Left renal pelvis (tissue), 4 donors: ENCODE results near the gene UCHL5. TPM values are rescaled to one million over a fixed set of nuclear protein-coding genes. Genes with fewer than 3 reads are reported as not detected.
"Not testable (repeated sequence)": the region's sequence is repeated elsewhere in the genome, so short reads cannot be mapped to it uniquely, and the experiment has no call there.

Experiments used
- DNase-seq, 4 donors: peaks; one replicate each; pipeline ENCODE4 v3.0.0-alpha.2; 2013; ENCODE audit warnings: low read depth in 4 of 4, low spot score in 3 of 4
- polyA plus RNA-seq, 4 donors: library from polyadenylated mRNA; unstranded; fragments of 120-200 nt; gene quantifications; one replicate each; pipeline ENCODE4 v1.2.1, GENCODE V29; 2013; ENCODE audit not compliant: insufficient read length in 4 of 4

Gene UCHL5
- polyA plus RNA-seq, 4 donors: 36.6 to 57.1 (median 44.2) TPM

DNA sequence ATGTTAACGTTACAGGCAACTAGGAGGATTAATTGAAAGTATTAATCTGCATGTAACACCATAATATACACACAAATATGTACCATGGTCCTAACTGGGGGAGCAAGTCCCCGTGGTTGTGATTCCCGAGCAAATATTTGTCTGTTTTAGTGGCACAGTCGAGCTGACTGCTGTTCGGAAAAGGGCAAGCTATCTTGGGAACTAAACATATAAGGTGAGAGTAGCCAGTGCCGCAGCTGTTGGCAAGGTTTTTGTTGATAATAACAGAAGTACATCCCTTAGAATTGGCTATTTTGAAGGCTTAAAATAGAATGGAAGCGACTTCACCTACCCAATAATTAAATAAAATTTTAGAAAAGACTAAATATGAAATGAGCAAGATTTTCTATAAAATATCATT is 45.5 kb downstream of the UCHL5 start:
- DNase-seq: no peak

GRCh38 chr1:193013005-193013404 is 46.2 kb downstream of the UCHL5 start:
- DNase-seq: no peak

DNA sequence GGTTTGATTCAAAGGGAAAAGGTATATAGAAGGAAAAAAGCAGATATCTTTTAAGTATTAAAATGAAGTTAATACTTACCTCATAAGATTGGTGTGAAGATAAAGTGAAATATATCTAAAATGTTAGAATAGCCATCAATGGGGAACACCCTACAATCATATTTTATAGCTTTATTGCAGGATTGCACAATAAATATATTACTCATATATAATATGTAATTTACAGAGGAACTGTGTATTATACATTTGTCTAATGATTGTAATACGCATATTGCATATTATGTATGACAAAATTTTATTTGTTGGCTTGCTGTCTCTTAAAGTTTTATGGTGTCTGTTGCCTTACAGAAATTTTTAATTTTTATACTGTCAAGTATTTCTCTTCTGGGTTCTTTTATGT is 47.8 kb downstream of the UCHL5 start:
- DNase-seq: no peak

- no peak for DNase-seq
These were observed 49.7 kb downstream of the UCHL5 start for GRCh38 chr1:193009501-193009900.

DNA sequence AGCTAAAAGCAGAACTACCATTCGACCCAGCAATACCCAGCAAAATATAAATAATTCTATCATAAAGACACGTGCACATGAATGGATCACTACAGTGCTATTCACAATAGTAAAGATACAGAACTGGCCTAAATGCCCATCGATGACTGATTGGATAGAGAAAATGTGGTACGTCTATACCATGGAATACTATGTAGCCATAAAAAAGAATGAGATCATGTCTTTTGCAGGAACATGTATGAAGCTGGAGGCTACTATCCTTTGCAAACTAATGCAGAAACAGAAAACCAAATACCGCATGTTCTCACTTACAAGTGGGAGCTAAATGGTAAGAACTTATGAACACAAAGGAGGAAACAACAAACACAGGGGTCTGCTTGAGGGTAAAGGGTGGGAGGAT is 53.4 kb downstream of the UCHL5 start:
- DNase-seq: no peak

DNA sequence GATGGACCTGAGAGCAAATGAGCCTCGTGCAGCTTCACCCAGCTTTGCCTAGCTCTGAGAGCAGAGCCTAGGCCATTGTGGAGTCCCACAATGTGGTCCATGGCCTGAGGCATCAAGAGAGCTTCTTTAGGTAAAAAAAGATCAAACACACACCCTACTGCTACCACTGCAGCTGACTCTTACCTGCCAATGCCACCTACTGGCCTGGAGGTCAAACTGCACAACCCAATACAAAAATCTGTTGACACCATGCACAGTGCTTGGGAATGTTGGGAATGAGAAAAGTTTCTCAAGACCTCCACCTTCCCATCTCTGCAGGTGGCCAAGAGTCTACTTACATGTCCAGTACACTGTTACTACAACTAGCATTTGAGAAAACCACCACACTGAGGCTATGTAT is 60.6 kb downstream of the UCHL5 start:
- DNase-seq: no peak

- no peak for DNase-seq
These were observed 65.0 kb downstream of the UCHL5 start for GRCh38 chr1:192994141-192994540.

DNA sequence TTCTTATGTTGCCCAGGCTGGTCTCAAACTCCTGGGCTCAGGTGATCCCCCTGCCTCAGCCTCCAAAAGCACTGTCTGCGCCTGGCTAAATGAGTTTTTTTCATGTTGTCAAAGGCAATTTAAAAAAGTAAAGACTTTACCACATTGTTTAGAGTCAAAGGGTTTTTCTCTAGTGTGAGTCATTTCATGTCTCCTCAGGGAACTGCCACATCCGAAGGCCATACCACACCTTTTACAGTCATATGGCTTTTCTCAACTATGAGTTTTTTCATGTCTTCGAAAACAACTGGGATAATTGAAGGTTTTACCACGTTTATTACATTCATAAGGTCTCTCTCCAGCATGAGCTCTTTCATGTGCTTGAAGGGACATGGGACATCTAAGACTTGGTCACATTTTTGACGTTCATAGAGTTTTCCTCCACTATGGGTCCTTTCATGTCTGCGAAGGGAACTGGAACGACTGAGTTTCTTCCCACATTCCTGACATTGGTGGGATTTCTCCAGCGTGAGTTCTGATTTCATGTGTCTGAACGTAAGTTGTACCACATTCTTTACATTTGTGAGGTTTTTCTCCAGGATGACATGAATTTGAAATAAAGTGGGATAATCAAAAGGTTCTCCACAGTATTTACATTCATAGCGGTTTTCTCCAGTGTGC is 65.6 kb downstream of the UCHL5 start:
- no peak for DNase-seq

- DNase-seq: not testable (repeated sequence)
These were observed 72.3 kb downstream of the UCHL5 start for GRCh38 chr1:192986748-192987334.

DNA sequence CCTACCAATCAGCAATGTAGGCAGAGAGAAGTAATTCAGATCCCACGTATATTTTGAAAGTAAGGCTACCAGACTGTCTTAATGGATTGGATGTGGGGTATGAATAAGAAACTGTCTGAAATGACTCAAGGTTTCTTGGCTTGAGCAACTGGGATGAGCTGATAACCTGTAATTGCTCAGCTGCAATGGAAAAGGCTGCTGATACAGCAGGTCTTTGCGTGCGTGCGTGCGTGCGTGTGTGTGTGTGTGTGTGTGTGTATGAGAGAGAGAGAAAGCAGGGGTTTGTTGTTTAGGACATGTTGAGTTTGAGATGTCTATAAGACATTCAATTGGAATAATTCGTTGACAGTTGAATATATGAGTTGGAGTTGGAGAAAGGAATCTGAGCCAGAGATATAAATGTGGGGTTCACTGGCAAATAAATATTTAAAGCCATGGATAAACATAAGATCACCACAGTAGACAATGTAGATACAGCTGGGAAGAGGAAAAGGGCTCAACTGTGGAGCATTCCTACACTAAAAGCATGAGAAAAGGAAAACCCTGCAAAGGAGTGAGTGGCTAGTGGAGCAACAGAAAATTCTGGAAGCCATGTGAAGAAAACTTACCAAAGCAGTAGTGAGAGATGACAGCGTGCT is 72.9 kb downstream of the UCHL5 start:
- DNase-seq: no peak

DNA sequence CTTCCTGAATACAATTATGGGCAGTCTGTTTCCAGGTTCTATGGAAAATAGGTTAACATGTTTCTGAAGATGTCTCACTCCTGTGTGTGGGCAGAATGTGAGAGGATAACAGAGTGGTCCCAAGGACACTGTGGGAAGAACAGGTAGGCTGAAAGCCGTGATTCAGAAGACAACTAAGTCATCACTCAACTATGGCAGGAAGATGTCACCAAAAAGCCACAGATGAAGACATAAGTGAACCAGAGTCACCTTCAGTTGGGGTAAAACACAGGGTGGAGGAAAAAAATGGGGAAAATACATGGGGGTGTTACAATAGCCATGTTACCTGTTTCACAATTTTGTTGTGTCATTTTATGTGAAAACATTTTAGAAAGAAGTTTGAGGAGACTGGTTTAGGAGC is 75.1 kb downstream of the UCHL5 start:
- no peak for DNase-seq

- DNase-seq: no peak
These were observed 75.7 kb downstream of the UCHL5 start for GRCh38 chr1:192983349-192983980.

DNA sequence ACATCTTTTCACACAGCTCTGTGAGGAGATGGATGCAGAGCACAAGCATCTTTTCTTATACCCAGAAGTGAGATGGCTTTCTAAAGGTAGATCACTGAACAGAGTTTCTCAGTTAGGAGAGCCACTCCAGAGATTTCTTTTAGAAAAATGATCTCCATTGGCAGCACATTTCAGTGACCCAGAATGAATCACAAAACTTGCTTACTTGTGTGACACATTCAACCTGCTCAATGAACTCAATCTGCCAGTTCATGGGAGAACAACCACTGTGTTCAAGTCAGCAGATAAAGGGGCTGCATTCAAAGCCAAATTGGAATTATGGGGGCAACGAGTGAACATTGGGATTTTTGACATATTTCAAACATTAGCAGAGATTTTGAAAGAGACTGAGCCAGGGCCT is 78.3 kb downstream of the UCHL5 start:
- no peak for DNase-seq

GRCh38 chr1:192980334-192980733 is 78.8 kb downstream of the UCHL5 start:
- not testable (repeated sequence) for DNase-seq

DNA sequence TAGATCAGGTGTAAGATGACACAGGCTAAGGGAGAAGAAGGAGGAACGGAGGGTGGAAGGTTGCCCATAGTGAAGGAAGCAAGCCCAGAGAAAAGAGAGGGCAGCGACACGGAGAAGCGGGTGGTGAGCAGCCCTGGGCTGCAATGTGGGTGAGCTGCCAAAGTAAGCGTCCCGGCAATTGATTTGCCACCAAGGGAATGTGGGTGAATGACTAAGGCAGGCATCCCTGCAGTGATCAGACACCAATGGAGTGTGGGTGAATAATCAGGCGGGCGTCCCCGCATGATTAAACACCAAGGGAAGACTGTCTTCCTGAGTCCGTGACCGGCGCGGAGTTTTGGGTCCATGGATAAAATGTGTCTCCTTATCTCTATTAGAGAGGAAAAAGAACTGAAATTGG is 79.6 kb downstream of the UCHL5 start:
- DNase-seq: no peak

DNA sequence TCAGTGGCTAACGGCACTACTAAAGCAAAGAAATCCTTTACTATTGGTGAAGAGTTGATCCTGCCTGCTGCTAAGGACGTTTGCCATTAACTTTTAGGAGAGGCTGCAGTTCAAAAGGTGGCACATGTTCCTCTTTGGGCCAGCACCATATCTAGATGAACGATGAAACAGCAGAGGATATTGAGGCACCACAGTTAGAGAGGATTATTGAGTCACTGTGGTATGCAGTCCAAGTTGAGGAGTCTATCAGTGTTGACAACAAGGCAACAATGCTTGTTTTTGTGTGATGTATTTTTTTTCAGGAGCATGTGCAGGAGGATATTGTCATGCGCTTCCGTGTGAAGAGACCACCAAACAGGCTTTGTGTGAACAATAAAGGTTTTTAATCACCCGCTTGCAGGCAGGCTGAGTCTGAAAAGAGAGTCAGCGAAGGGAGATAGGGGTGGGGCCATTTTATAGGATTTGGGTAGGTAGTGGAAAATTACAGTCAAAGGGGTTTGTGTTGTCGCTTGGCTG is 80.9 kb downstream of the UCHL5 start:
- no peak for DNase-seq

- no peak for DNase-seq
These were observed 82.0 kb downstream of the UCHL5 start for GRCh38 chr1:192977089-192977706.

GRCh38 chr1:192976576-192976975 is 82.6 kb downstream of the UCHL5 start:
- no peak for DNase-seq

GRCh38 chr1:192974701-192975100 is 84.5 kb downstream of the UCHL5 start:
- no peak for DNase-seq

DNA sequence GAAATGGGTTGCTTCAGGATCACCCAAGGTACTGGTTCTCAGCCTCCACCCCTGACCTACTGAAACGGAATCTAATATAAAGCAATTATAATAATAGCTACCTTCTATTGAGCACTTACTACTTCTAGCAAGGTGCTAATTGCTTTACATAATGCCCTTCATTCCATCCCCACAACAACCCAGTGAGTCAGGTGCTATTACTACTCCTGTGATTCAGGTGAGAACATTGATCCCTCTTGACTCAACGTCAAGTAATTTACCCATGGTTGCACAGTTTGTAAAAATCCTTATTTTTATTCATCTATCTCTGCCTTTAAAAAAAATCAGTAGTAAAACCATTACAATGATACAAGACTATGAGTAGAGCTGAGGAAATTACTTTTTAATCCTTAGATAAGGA is 85.2 kb downstream of the UCHL5 start:
- no peak for DNase-seq

DNA sequence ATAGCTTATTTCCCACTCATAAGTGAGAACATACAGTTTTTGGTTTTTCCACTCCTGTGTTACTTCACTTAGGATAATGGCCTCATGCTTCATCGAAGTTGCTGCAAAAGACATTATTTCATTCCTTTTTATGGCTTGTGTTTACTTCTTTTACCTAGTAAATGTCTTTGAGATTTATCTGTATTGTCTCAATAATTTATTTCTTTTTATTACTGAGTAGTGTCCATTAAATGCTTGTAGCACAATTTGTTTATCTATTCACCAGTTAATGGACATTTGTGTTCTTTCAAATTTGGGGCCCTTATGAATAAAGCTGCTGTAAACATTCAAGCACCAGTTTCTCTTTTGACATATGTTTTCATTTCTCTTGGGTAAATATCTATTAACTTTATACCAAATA is 86.0 kb downstream of the UCHL5 start:
- DNase-seq: no peak
